Activated CD4-positive, alpha-beta T cell treated with anti-CD3 and anti-CD28 coated beads for 36 hours (primary cell): Measurements from ENCODE around the gene ASIC2. TPM values are rescaled to one million over a fixed set of nuclear protein-coding genes. Genes with fewer than 3 reads are reported as not detected.

ENCODE experiments used
- ATAC-seq: fragments of 200-7000 bp; cut with Tn5 transposase; one replicate; pipeline ENCODE4 v1.10.0; 2021; ENCODE audit warnings: mild to moderate bottlenecking, moderate library complexity
- CTCF ChIA-PET: fragments of 350-600 bp; sonication (Branson Sonifier 250); formaldehyde crosslinking; loops from one replicate; lab custom pipeline; 2021; ENCODE audit warnings: antibody characterized with exemption; lab: Charles Lee
- POLR2A ChIA-PET: fragments of 350-600 bp; sonication (Branson Sonifier 250); formaldehyde crosslinking; loops from one replicate; lab custom pipeline; 2021; ENCODE audit warnings: antibody characterized with exemption, inconsistent platforms; lab: Charles Lee
- DNase-seq: peaks from one replicate; pipeline ENCODE4 v3.0.0-alpha.2; 2020
- H3K27ac Mint-ChIP-seq: one replicate; pipeline ENCODE4 v1.8.0; 2021; ENCODE audit warnings: mixed read lengths
- H3K27me3 Mint-ChIP-seq: one replicate; pipeline ENCODE4 v1.8.0; 2021; ENCODE audit warnings: mixed read lengths
- H3K36me3 Mint-ChIP-seq: one replicate; pipeline ENCODE4 v1.8.0; 2021; ENCODE audit warnings: low read depth, mixed read lengths
- H3K4me1 Mint-ChIP-seq: one replicate; pipeline ENCODE4 v1.8.0; 2021; ENCODE audit warnings: mixed read lengths
- H3K4me3 Mint-ChIP-seq: one replicate; pipeline ENCODE4 v1.8.0; 2021; ENCODE audit warnings: mild to moderate bottlenecking, moderate library complexity, mixed read lengths
- H3K9me3 Mint-ChIP-seq: one replicate; pipeline ENCODE4 v1.8.0; 2021; ENCODE audit warnings: low read depth, mixed read lengths
- intact Hi-C, 2 experiments: fragments of 100-400 bp; cut with DNase I in 1 of 2; cut with micrococcal nuclease in 1 of 2; formaldehyde crosslinking; loops; one replicate each; pipeline versions ENCODE4 v1.14.2 to v1.15.1; 2022 to 2024; cut with DNase I, micrococcal nuclease
- total RNA-seq, 2 experiments: library from RNA; stranded (reverse); gene quantifications; one replicate each; pipeline ENCODE4 v1.2.3, GENCODE V29; 2021

Gene ASIC2
- total RNA-seq, 2 experiments from 2014 or later, result not detected

DNA sequence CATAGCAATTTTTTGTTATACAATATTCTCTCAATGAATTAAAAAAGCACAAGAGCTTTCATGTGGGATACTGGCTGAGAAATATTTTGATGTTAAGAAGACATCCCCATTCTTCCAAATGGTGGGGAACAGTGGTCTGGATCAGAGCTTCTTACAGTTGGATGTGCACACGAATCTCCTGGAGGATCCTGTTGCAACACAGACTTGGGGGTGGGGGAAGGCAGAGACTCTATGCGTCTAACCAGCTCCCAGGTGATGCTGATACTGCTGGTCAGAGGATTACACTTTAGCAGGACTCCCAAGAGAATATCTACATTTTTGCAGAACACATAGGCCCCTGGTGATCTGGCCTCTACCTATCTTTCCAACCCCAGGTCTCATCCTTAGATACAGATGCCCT, 193.2 kb downstream of the ASIC2 start:
- no peaks in the 10 kb centered on the region for H3K36me3 Mint-ChIP-seq
- H3K4me3 Mint-ChIP-seq, result no peak overlapping the region
- H3K4me1 Mint-ChIP-seq, result no peaks in the 10 kb centered on the region
- ATAC-seq (no peak), DNase-seq (no peak)
- peaks cover 6% of the 10 kb centered on the region for H3K27me3 Mint-ChIP-seq
- intact Hi-C loops, result no loop called here
- no peak overlapping the region for H3K27ac Mint-ChIP-seq
- POLR2A ChIA-PET, result no interaction called here
- CTCF ChIA-PET, result no interaction called here
- H3K9me3 Mint-ChIP-seq, result no peaks in the 10 kb centered on the region

DNA sequence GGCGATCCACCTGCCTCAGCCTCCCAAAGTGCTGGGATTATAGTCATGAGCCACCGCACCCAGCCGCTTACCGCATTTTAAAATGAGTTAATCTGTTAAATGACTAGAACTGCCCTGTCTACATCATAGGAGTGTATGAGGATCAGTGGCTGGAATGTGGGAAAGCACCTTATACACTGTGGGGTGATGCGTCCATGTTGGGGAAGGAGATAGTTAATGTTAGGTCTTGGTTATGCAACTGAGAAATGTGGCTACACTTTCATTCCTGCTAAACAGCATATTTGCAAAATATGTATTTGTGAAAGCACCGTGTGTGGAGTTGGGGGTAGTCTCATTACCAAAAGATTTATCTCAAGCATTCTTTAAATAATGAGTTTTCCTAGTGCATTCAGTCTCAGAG, 193.8 kb downstream of the ASIC2 start:
- H3K27me3 Mint-ChIP-seq, result peaks cover 6% of the 10 kb centered on the region
- no peak overlapping the region for H3K27ac Mint-ChIP-seq
- intact Hi-C loops, result no loop called here
- ChIA-PET POLR2A (no interaction called here), CTCF (no interaction called here)
- ATAC-seq, result no peak
- no peaks in the 10 kb centered on the region for H3K9me3 Mint-ChIP-seq
- H3K4me3 Mint-ChIP-seq, result no peak overlapping the region
- no peaks in the 10 kb centered on the region for H3K36me3 Mint-ChIP-seq
- no peaks in the 10 kb centered on the region for H3K4me1 Mint-ChIP-seq
- no peak for DNase-seq

DNA sequence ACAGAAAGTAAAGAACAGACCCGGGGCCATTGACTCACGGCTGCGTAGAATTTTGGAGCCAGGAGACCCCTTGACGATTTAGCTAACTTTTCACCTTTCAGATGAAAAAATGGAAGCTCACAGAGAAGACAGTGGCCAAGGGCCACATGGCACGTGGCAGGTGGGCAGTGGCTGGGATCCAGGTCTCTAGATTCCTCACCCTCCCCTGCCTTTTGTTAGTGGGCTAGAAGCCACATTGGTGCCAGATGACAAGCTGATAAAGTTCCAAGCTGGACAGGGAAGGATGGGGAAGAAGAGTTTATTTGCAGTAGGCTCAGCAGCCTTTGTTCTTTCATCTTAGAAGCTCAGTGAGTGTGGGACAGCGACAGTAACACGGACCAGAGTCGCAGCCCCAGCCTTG, 195.7 kb downstream of the ASIC2 start:
- ATAC-seq (no peak), DNase-seq (no peak)
- no peaks in the 10 kb centered on the region for H3K36me3 Mint-ChIP-seq
- H3K4me3 Mint-ChIP-seq, result no peak overlapping the region
- H3K9me3 Mint-ChIP-seq, result no peaks in the 10 kb centered on the region
- intact Hi-C loops, result no loop called here
- ChIA-PET CTCF (interaction anchor here (0.6 kb wide), 1 partner anchor 21 kb away, joined by 3 read pairs; no protein-coding TSS in a partner anchor), POLR2A (no interaction called here)
- no peaks in the 10 kb centered on the region for H3K4me1 Mint-ChIP-seq
- H3K27ac Mint-ChIP-seq, result no peak overlapping the region
- H3K27me3 Mint-ChIP-seq, result peaks cover 11% of the 10 kb centered on the region

GRCh38 chr17:33096161-33096560, 196.9 kb downstream of the ASIC2 start:
- Mint-ChIP-seq H3K4me1 (no peaks in the 10 kb centered on the region), H3K4me3 (no peak overlapping the region), H3K27ac (no peak overlapping the region), H3K36me3 (no peaks in the 10 kb centered on the region), H3K27me3 (peaks cover 10% of the 10 kb centered on the region), H3K9me3 (no peaks in the 10 kb centered on the region)
- no peak for DNase-seq
- ChIA-PET CTCF (no interaction called here), POLR2A (no interaction called here)
- intact Hi-C loops, result no loop called here
- ATAC-seq, result no peak

GRCh38 chr17:33091271-33091670, 201.8 kb downstream of the ASIC2 start:
- ChIA-PET CTCF (no interaction called here), POLR2A (no interaction called here)
- DNase-seq, result no peak
- Mint-ChIP-seq H3K36me3 (no peaks in the 10 kb centered on the region), H3K4me1 (no peaks in the 10 kb centered on the region), H3K27ac (no peak overlapping the region), H3K27me3 (peaks cover 18% of the 10 kb centered on the region), H3K9me3 (no peaks in the 10 kb centered on the region), H3K4me3 (no peak overlapping the region)
- intact Hi-C loops, result no loop called here
- no peak for ATAC-seq

DNA sequence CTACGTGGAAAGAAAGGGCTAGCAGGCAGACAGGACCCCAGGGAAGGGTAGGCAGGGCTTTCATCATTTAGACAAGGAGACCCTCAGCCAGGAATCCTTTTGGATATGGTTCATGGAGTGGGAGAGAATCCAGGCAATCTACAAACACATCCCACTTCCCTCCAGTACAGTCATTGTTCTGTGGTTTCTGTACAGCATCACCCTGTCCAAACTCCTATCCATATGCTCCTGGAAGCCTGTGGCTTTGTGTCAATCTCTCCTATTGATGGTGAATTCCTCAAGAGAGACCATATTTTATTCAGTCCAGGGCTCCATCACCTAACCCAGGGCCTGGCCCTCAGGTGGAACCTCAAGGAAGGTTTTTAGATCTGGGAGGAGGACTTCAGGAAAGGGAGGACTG, 202.3 kb downstream of the ASIC2 start:
- Mint-ChIP-seq H3K9me3 (no peaks in the 10 kb centered on the region), H3K27me3 (peaks cover 18% of the 10 kb centered on the region), H3K27ac (no peak overlapping the region), H3K4me3 (no peak overlapping the region), H3K36me3 (no peaks in the 10 kb centered on the region), H3K4me1 (no peaks in the 10 kb centered on the region)
- intact Hi-C loops, result no loop called here
- ChIA-PET CTCF (no interaction called here), POLR2A (no interaction called here)
- DNase-seq, result no peak
- ATAC-seq, result no peak

GRCh38 chr17:33086878-33087277, 206.2 kb downstream of the ASIC2 start:
- CTCF ChIA-PET, result no interaction called here
- intact Hi-C loops, result no loop called here
- Mint-ChIP-seq H3K27ac (no peak overlapping the region), H3K27me3 (peaks cover 17% of the 10 kb centered on the region), H3K4me3 (no peak overlapping the region), H3K36me3 (no peaks in the 10 kb centered on the region), H3K4me1 (no peaks in the 10 kb centered on the region), H3K9me3 (no peaks in the 10 kb centered on the region)
- POLR2A ChIA-PET, result no interaction called here
- ATAC-seq, result no peak
- no peak for DNase-seq

GRCh38 chr17:33086041-33086440, 207.1 kb downstream of the ASIC2 start:
- ATAC-seq, result no peak
- no peaks in the 10 kb centered on the region for H3K9me3 Mint-ChIP-seq
- no peak overlapping the region for H3K27ac Mint-ChIP-seq
- no peak for DNase-seq
- no peaks in the 10 kb centered on the region for H3K36me3 Mint-ChIP-seq
- H3K4me1 Mint-ChIP-seq, result no peaks in the 10 kb centered on the region
- H3K4me3 Mint-ChIP-seq, result no peak overlapping the region
- POLR2A ChIA-PET, result no interaction called here
- intact Hi-C loops, result no loop called here
- peaks cover 19% of the 10 kb centered on the region for H3K27me3 Mint-ChIP-seq
- CTCF ChIA-PET, result no interaction called here

DNA sequence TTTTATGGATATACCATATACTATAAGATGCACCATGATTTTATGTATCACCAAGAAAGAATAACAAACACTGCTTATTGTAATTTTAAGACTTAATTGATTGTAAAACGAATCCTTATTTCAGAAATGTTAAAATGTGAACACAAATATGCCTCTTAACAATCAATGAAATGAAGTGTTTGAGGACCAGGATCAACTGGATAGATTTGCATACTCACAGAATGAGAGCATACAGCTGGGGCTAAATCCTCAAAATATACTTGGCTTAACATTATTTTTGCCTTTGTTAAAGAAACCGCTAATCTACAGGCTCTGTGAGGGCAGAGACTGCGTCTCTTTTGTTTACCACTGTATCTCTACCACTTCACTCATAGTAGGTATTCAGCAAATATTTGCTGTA, 207.8 kb downstream of the ASIC2 start:
- ChIA-PET POLR2A (no interaction called here), CTCF (no interaction called here)
- Mint-ChIP-seq H3K27me3 (peaks cover 18% of the 10 kb centered on the region), H3K4me1 (no peaks in the 10 kb centered on the region), H3K36me3 (no peaks in the 10 kb centered on the region), H3K27ac (no peak overlapping the region), H3K9me3 (no peaks in the 10 kb centered on the region), H3K4me3 (no peak overlapping the region)
- DNase-seq (no peak), ATAC-seq (no peak)
- intact Hi-C loops, result no loop called here

DNA sequence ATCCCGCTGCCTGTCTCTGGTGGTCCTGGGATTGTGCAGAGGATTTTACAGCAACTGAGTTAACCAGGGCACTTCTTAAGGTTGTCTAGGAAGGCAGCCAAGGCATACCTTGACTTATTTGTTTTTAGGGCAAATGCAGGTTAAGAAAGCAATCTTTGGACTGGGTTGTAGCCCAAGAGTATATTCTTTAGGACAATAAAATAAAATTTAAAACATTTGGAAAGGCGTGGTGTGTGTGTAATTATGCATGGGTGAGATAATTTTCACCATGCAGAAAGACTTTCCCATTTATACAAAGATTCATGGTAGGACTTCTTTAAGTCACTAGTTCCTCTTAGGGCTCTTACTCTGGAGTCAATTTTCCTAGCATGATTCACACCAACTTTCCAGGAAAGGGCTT, 208.3 kb downstream of the ASIC2 start:
- Mint-ChIP-seq H3K9me3 (no peaks in the 10 kb centered on the region), H3K4me3 (no peak overlapping the region), H3K36me3 (no peaks in the 10 kb centered on the region), H3K27me3 (peaks cover 19% of the 10 kb centered on the region), H3K4me1 (no peaks in the 10 kb centered on the region), H3K27ac (no peak overlapping the region)
- DNase-seq, result no peak
- ChIA-PET POLR2A (no interaction called here), CTCF (no interaction called here)
- no peak for ATAC-seq
- intact Hi-C loops, result no loop called here

GRCh38 chr17:33082529-33083173, 210.4 kb downstream of the ASIC2 start:
- H3K27me3 Mint-ChIP-seq, result peaks cover 25% of the 10 kb centered on the region
- DNase-seq, result no peak
- no peak overlapping the region for H3K4me3 Mint-ChIP-seq
- ChIA-PET POLR2A (no interaction called here), CTCF (no interaction called here)
- no peaks in the 10 kb centered on the region for H3K36me3 Mint-ChIP-seq
- H3K4me1 Mint-ChIP-seq, result no peaks in the 10 kb centered on the region
- H3K27ac Mint-ChIP-seq, result no peak overlapping the region
- H3K9me3 Mint-ChIP-seq, result no peaks in the 10 kb centered on the region
- intact Hi-C loops, result no loop called here
- no peak for ATAC-seq

DNA sequence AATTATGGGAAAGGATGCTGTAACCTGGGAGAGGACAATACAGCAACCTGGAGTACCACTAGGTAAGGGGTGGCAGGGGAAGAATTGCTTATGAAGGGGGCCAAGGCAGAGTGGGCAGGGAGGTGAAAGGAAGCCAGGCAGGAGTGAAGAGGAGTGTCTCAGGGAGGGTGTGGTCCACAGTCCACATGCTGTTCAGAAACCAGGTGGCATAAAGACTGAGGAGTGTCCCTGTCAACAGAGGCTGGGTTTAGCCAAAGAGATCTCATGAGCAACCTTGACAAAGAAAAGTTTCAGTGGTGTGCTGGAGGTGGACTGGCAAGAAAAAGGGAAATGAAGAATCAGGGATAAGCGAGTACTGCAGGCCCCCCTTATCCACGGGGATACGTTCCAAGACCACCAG, 213.0 kb downstream of the ASIC2 start:
- POLR2A ChIA-PET, result no interaction called here

GRCh38 chr17:33079201-33079600, 213.9 kb downstream of the ASIC2 start:
- Mint-ChIP-seq H3K27me3 (peaks cover 30% of the 10 kb centered on the region), H3K4me1 (no peaks in the 10 kb centered on the region), H3K4me3 (no peak overlapping the region), H3K9me3 (no peaks in the 10 kb centered on the region), H3K36me3 (no peaks in the 10 kb centered on the region), H3K27ac (no peak overlapping the region)
- POLR2A ChIA-PET, result no interaction called here
- DNase-seq (no peak), ATAC-seq (no peak)
- CTCF ChIA-PET, result no interaction called here
- intact Hi-C loops, result no loop called here

More for the DNA sequence above, 213.0 kb downstream of the ASIC2 start:
- no peaks in the 10 kb centered on the region for H3K4me1 Mint-ChIP-seq
- no peak overlapping the region for H3K4me3 Mint-ChIP-seq
- no peaks in the 10 kb centered on the region for H3K36me3 Mint-ChIP-seq
- intact Hi-C loops, result no loop called here
- DNase-seq, result no peak
- H3K9me3 Mint-ChIP-seq, result no peaks in the 10 kb centered on the region
- CTCF ChIA-PET, result no interaction called here
- no peak for ATAC-seq
- H3K27ac Mint-ChIP-seq, result no peak overlapping the region
- H3K27me3 Mint-ChIP-seq, result peaks cover 28% of the 10 kb centered on the region
